Dendritic cell treated with granulocyte-macrophage colony-stimulating factor and Interleukin-4, amounts not matched to agents 40 ng/mL and 50 ng/mL, for 4 days (primary cell): ENCODE data around the gene MED22.
"Not testable (repeated sequence)": the region's sequence is repeated elsewhere in the genome, so short reads cannot be mapped to it uniquely, and the experiment has no call there.

Source experiments
- H3K27ac Mint-ChIP-seq: one replicate; pipeline ENCODE4 v1.8.0; 2022; ENCODE audit warnings: mild to moderate bottlenecking, mixed read lengths
- H3K27me3 Mint-ChIP-seq: one replicate; pipeline ENCODE4 v1.8.0; 2022; ENCODE audit warnings: mild to moderate bottlenecking, mixed read lengths
- H3K36me3 Mint-ChIP-seq: one replicate; pipeline ENCODE4 v1.8.0; 2022; ENCODE audit warnings: low read depth, mixed read lengths
- H3K4me1 Mint-ChIP-seq: one replicate; pipeline ENCODE4 v1.8.0; 2022; ENCODE audit warnings: low read depth, mixed read lengths
- H3K4me3 Mint-ChIP-seq: one replicate; pipeline ENCODE4 v1.8.0; 2022; ENCODE audit warnings: mild to moderate bottlenecking, moderate library complexity, mixed read lengths
- H3K9me3 Mint-ChIP-seq: one replicate; pipeline ENCODE4 v1.8.0; 2022; ENCODE audit warnings: mixed read lengths
- intact Hi-C: fragments of 100-400 bp; cut with micrococcal nuclease; formaldehyde crosslinking; loops from one replicate; pipeline ENCODE4 v1.15.0; 2022

MED22 gene

GRCh38 chr9:133344979-133345378 lies 3.0 kb downstream of the MED22 start:
- Mint-ChIP-seq H3K27ac (no peak overlapping the region), H3K36me3 (peaks cover 98% of the 10 kb centered on the region), H3K4me1 (peaks cover 85% of the 10 kb centered on the region), H3K4me3 (no peak overlapping the region), H3K9me3 (no peaks in the 10 kb centered on the region), H3K27me3 (no peaks in the 10 kb centered on the region)
- intact Hi-C loops, result no loop called here

- Mint-ChIP-seq H3K4me3 (no peak overlapping the region), H3K36me3 (peaks cover 98% of the 10 kb centered on the region), H3K27ac (peak overlapping the region; percentile 18), H3K27me3 (no peaks in the 10 kb centered on the region), H3K4me1 (peaks cover 85% of the 10 kb centered on the region), H3K9me3 (no peaks in the 10 kb centered on the region)
- intact Hi-C loops, result no loop called here
Observed at GRCh38 chr9:133344071-133344470, 3.9 kb downstream of the MED22 start.

GRCh38 chr9:133342570-133342969 lies 5.4 kb downstream of the MED22 start:
- Mint-ChIP-seq H3K4me3 (no peak overlapping the region), H3K4me1 (peaks cover 90% of the 10 kb centered on the region), H3K9me3 (no peaks in the 10 kb centered on the region), H3K36me3 (peaks cover 96% of the 10 kb centered on the region), H3K27ac (peak overlapping the region; percentile 90), H3K27me3 (no peaks in the 10 kb centered on the region)
- intact Hi-C loops, result no loop called here

GRCh38 chr9:133342069-133342406 lies 5.9 kb downstream of the MED22 start:
- Mint-ChIP-seq H3K9me3 (no peaks in the 10 kb centered on the region), H3K36me3 (peaks cover 94% of the 10 kb centered on the region)

GRCh38 chr9:133341369-133342068 lies 6.4 kb downstream of the MED22 start:
- Mint-ChIP-seq H3K27ac (peak overlapping the region; percentile 90), H3K4me1 (peaks cover 91% of the 10 kb centered on the region), H3K4me3 (peak overlapping the region; percentile 69), H3K36me3 (peaks cover 89% of the 10 kb centered on the region), H3K9me3 (no peaks in the 10 kb centered on the region), H3K27me3 (no peaks in the 10 kb centered on the region)
- intact Hi-C loops, result no loop called here

More at GRCh38 chr9:133342069-133342406, 5.9 kb downstream of the MED22 start:
- H3K4me1 Mint-ChIP-seq, result peaks cover 91% of the 10 kb centered on the region
- no peaks in the 10 kb centered on the region for H3K27me3 Mint-ChIP-seq
- intact Hi-C loops, result no loop called here
- H3K4me3 Mint-ChIP-seq, result peak overlapping the region; percentile 69
- peak overlapping the region; percentile 90 for H3K27ac Mint-ChIP-seq

- Mint-ChIP-seq H3K36me3 (peaks cover 89% of the 10 kb centered on the region), H3K4me1 (peaks cover 89% of the 10 kb centered on the region), H3K9me3 (no peaks in the 10 kb centered on the region), H3K27me3 (no peaks in the 10 kb centered on the region), H3K27ac (peak overlapping the region; percentile 90), H3K4me3 (peak overlapping the region; percentile 69)
- intact Hi-C loops, result no loop called here
Observed at GRCh38 chr9:133340916-133341315, 7.0 kb downstream of the MED22 start.

GRCh38 chr9:133340256-133340655 lies 7.7 kb downstream of the MED22 start:
- no peaks in the 10 kb centered on the region for H3K27me3 Mint-ChIP-seq
- peak overlapping the region; percentile 69 for H3K4me3 Mint-ChIP-seq
- intact Hi-C loops, result no loop called here
- H3K27ac Mint-ChIP-seq, result peak overlapping the region; percentile 90
- peaks cover 89% of the 10 kb centered on the region for H3K36me3 Mint-ChIP-seq
- no peaks in the 10 kb centered on the region for H3K9me3 Mint-ChIP-seq
- H3K4me1 Mint-ChIP-seq, result peaks cover 91% of the 10 kb centered on the region

GRCh38 chr9:133339641-133340040 lies 8.3 kb downstream of the MED22 start:
- Mint-ChIP-seq H3K9me3 (no peaks in the 10 kb centered on the region), H3K36me3 (peaks cover 85% of the 10 kb centered on the region), H3K27me3 (no peaks in the 10 kb centered on the region), H3K4me3 (peak overlapping the region; percentile 55), H3K27ac (peak overlapping the region; percentile 90), H3K4me1 (peaks cover 92% of the 10 kb centered on the region)
- intact Hi-C loops, result no loop called here

GRCh38 chr9:133335924-133336811 lies 11.8 kb downstream of the MED22 start, which contains the start of gene SURF6:
Gene SURF6, minus strand, starts transcription at chr9:133336188. Its CDS starts 56 bp downstream, at chr9:133336132.
- no peaks in the 10 kb centered on the region for H3K9me3 Mint-ChIP-seq
- H3K4me3 Mint-ChIP-seq, result peak within 1 kb of the TSS; percentile 97
- peaks cover 91% of the 10 kb centered on the region for H3K4me1 Mint-ChIP-seq
- intact Hi-C loops, result loop anchor here (1.0 kb wide), 1 partner anchor 12 kb away; the partner anchor contains the start of genes MED22 and RPL7A
- H3K27me3 Mint-ChIP-seq, result no peaks in the 10 kb centered on the region
- H3K27ac Mint-ChIP-seq, result peak within 1 kb of the TSS; percentile 92
- peaks cover 85% of the 10 kb centered on the region for H3K36me3 Mint-ChIP-seq

GRCh38 chr9:133334888-133335287 lies 13.0 kb downstream of the MED22 start:
- intact Hi-C loops, result not testable (repeated sequence)
- Mint-ChIP-seq H3K27ac (peak overlapping the region; percentile 92), H3K36me3 (peaks cover 85% of the 10 kb centered on the region)

GRCh38 chr9:133334161-133334560 lies 13.8 kb downstream of the MED22 start:
- H3K36me3 Mint-ChIP-seq, result peaks cover 80% of the 10 kb centered on the region

More at GRCh38 chr9:133334888-133335287, 13.0 kb downstream of the MED22 start:
- not testable (repeated sequence) for H3K9me3 Mint-ChIP-seq, H3K27me3 Mint-ChIP-seq
- Mint-ChIP-seq H3K4me1 (peaks cover 83% of the 10 kb centered on the region), H3K4me3 (peak overlapping the region; percentile 97)

GRCh38 chr9:133333566-133333965 lies 14.4 kb downstream of the MED22 start:
- no peak overlapping the region for H3K27ac Mint-ChIP-seq
- H3K9me3 Mint-ChIP-seq, result no peaks in the 10 kb centered on the region
- peaks cover 81% of the 10 kb centered on the region for H3K4me1 Mint-ChIP-seq
- H3K4me3 Mint-ChIP-seq, result no peak overlapping the region
- no peaks in the 10 kb centered on the region for H3K27me3 Mint-ChIP-seq
- peaks cover 79% of the 10 kb centered on the region for H3K36me3 Mint-ChIP-seq
- intact Hi-C loops, result no loop called here

More at GRCh38 chr9:133334161-133334560, 13.8 kb downstream of the MED22 start:
- Mint-ChIP-seq H3K4me3 (no peak overlapping the region), H3K9me3 (no peaks in the 10 kb centered on the region), H3K4me1 (peaks cover 81% of the 10 kb centered on the region), H3K27ac (no peak overlapping the region), H3K27me3 (no peaks in the 10 kb centered on the region)
- intact Hi-C loops, result no loop called here

- Mint-ChIP-seq H3K4me1 (peaks cover 78% of the 10 kb centered on the region), H3K4me3 (no peak overlapping the region), H3K27me3 (no peaks in the 10 kb centered on the region), H3K36me3 (peaks cover 79% of the 10 kb centered on the region), H3K9me3 (no peaks in the 10 kb centered on the region), H3K27ac (peak overlapping the region; percentile 5)
- intact Hi-C loops, result no loop called here
Observed at GRCh38 chr9:133333011-133333410, 14.9 kb downstream of the MED22 start.

- Mint-ChIP-seq H3K4me1 (peaks cover 72% of the 10 kb centered on the region), H3K27ac (peak overlapping the region; percentile 5), H3K9me3 (no peaks in the 10 kb centered on the region), H3K36me3 (peaks cover 74% of the 10 kb centered on the region), H3K4me3 (no peak overlapping the region), H3K27me3 (no peaks in the 10 kb centered on the region)
- intact Hi-C loops, result no loop called here
Observed at GRCh38 chr9:133332381-133332730, 15.6 kb downstream of the MED22 start.
